Choroid plexus epithelial cell (primary cell): ENCODE results near the gene STAP2.

Experiments
- DNase-seq: peaks from one replicate; pipeline ENCODE4 v3.0.0-alpha.2; 2010; ENCODE audit warnings: low read depth
- H3K4me3 ChIP-seq: 2 replicates; pipeline ENCODE4 v1.5.1; 2011; ENCODE audit warnings: low read depth, mild to moderate bottlenecking, control low read depth, low read length, moderate library complexity
- CTCF ChIP-seq: conservative IDR thresholded peaks from 2 replicates; pipeline ENCODE4 v1.5.1; 2011; ENCODE audit warnings: low read depth, mild to moderate bottlenecking, control low read depth, inconsistent platforms, low read length, moderate library complexity

The STAP2 gene

GRCh38 chr19:4302243-4302640, 36.4 kb downstream of the STAP2 start, which contains the start of gene TMIGD2:
TSS of gene TMIGD2 (minus strand) at chr19:4302389. CDS start at chr19:4302385, 4 bp downstream.
- no peak for TF ChIP-seq CTCF
- H3K4me3 ChIP-seq = no peak within 1 kb of the TSS
- DNase-seq = no peak

GRCh38 chr19:4301590-4302242, 36.9 kb downstream of the STAP2 start:
- no peak for TF ChIP-seq CTCF
- H3K4me3 ChIP-seq = no peak overlapping the region
- DNase-seq = no peak

GRCh38 chr19:4300589-4300988, 38.0 kb downstream of the STAP2 start:
- TF ChIP-seq CTCF = no peak
- DNase-seq = no peak
- no peak overlapping the region for H3K4me3 ChIP-seq

GRCh38 chr19:4298810-4299550, 39.6 kb downstream of the STAP2 start:
- DNase-seq = no peak
- no peak for TF ChIP-seq CTCF
- no peak overlapping the region for H3K4me3 ChIP-seq

- H3K4me3 ChIP-seq = no peak overlapping the region
- DNase-seq = no peak
These were observed 40.5 kb downstream of the STAP2 start for GRCh38 chr19:4297901-4298809.

More at GRCh38 chr19:4297901-4298809, 40.5 kb downstream of the STAP2 start:
- no peak for TF ChIP-seq CTCF
